A673 (cell line): Measurements from ENCODE around the gene KRTAP7-1. TPM values are rescaled to one million over a fixed set of nuclear protein-coding genes. Genes with fewer than 3 reads are reported as not detected.

ENCODE experiments used
- Bru-seq: library from RNA; stranded (reverse); fragments of 400-500 nt; gene quantifications from one replicate; lab custom pipeline; 2021; lab: Mats Ljungman, UMichigan
- BruChase-seq, 2 experiments: library from RNA; stranded (reverse); fragments of 400-500 nt; gene quantifications; one replicate each; lab custom pipeline; 2021; lab: Mats Ljungman, UMichigan
- BruUV-seq: library from RNA; stranded (reverse); fragments of 400-500 nt; replicated peaks from 2 replicates; lab custom pipeline; 2021; lab: Mats Ljungman, UMichigan
- CTCF ChIA-PET: fragments of 300-600 bp; sonication (Branson Sonifier 250); formaldehyde crosslinking; loops from one replicate; lab custom pipeline; 2022; ENCODE audit warnings: antibody characterized with exemption; lab: Charles Lee
- POLR2A ChIA-PET: fragments of 300-600 bp; sonication (Branson Sonifier 250); formaldehyde crosslinking; loops from one replicate; lab custom pipeline; 2022; ENCODE audit warnings: antibody characterized with exemption; ENCODE audit not compliant: low non-redundant PET; lab: Charles Lee
- DNase-seq: peaks from one replicate; pipeline ENCODE4 v3.0.0-alpha.2; 2015; ENCODE audit warnings: low spot score
- H3K27ac ChIP-seq: fragments of 200-600 bp; sonication (generic); 2 replicates; pipeline ENCODE4 v1.5.1; 2016; ENCODE audit warnings: mixed run types, low read depth, mild to moderate bottlenecking, mixed read lengths, antibody characterized with exemption, low read length; ENCODE audit not compliant: poor library complexity, severe bottlenecking
- H3K27me3 ChIP-seq: fragments of 200-600 bp; sonication (generic); replicated peaks from 2 replicates; pipeline ENCODE4 v1.6.1; 2017; ENCODE audit warnings: mixed run types, low read depth, mild to moderate bottlenecking, mixed read lengths, antibody characterized with exemption, low read length; ENCODE audit not compliant: insufficient read depth, poor library complexity
- H3K36me3 ChIP-seq: fragments of 200-600 bp; sonication (generic); 2 replicates; pipeline ENCODE4 v1.6.1; 2016; ENCODE audit warnings: mixed run types, mild to moderate bottlenecking, mixed read lengths, antibody characterized with exemption, low read length; ENCODE audit not compliant: insufficient read depth, poor library complexity, severe bottlenecking
- H3K4me1 ChIP-seq: fragments of 200-600 bp; sonication (generic); 2 replicates; pipeline ENCODE4 v1.6.1; 2017; ENCODE audit warnings: mixed run types, mild to moderate bottlenecking, mixed read lengths, antibody characterized with exemption, low read length; ENCODE audit not compliant: insufficient read depth, poor library complexity, severe bottlenecking
- H3K4me3 ChIP-seq: fragments of 200-600 bp; sonication (generic); 2 replicates; pipeline ENCODE4 v1.5.1; 2016; ENCODE audit warnings: low read depth, mixed run types, mild to moderate bottlenecking, mixed read lengths, low read length; ENCODE audit not compliant: poor library complexity, severe bottlenecking
- H3K9me3 ChIP-seq: fragments of 200-600 bp; sonication (generic); 2 replicates; pipeline ENCODE4 v1.6.1; 2016; ENCODE audit warnings: mixed run types, low read depth, mild to moderate bottlenecking, mixed read lengths, antibody characterized with exemption, low read length; ENCODE audit not compliant: poor library complexity, severe bottlenecking
- CTCF ChIP-seq: fragments of 300-800, 200-600 bp; sonication (generic); conservative IDR thresholded peaks from 2 replicates; pipeline ENCODE4 v1.5.1; 2017; ENCODE audit warnings: low read depth, mild to moderate bottlenecking, antibody characterized with exemption, low read length, moderate library complexity, mixed read lengths
- EZH2 ChIP-seq: fragments of 200-600 bp; sonication (generic); IDR thresholded peaks from 2 replicates; pipeline ENCODE4 v1.6.1; 2017; ENCODE audit warnings: borderline replicate concordance, low read depth, mild to moderate bottlenecking, mixed read lengths, antibody characterized with exemption, low read length; ENCODE audit not compliant: poor library complexity, severe bottlenecking
- intact Hi-C: fragments of 100-400 bp; cut with micrococcal nuclease; formaldehyde crosslinking; loops from one replicate; pipeline ENCODE4 v1.10.0; 2022; ENCODE audit not compliant: unreplicated experiment
- long read RNA-seq: library from polyadenylated mRNA; stranded (forward); transcript quantifications from one replicate; pipeline ENCODE4 v2.0.0, GENCODE V29; 2022
- total RNA-seq: library from RNA; stranded (reverse); gene quantifications from 2 replicates; pipeline ENCODE4 v1.2.3, GENCODE V29; 2021

The KRTAP7-1 gene
- total RNA-seq (not detected in 2 replicates), Bru-seq, nascent RNA (not detected), BruChase-seq, experiment 1, labeled RNA remaining after a 2-hour chase (percentile 28 among the genes with signal in this experiment), BruChase-seq, experiment 2, labeled RNA remaining after a 6-hour chase (not detected)
- long read RNA-seq = 0 reads

- CTCF ChIA-PET = no interaction called here
- no TSS peak for BruUV-seq
- intact Hi-C loops = loop anchor here (2.0 kb wide), 1 partner anchor 257 kb away; no protein-coding TSS in a partner anchor
- POLR2A ChIA-PET = no interaction called here
- Histone ChIP-seq H3K27me3 (peaks cover 5% of the 10 kb centered on the region), H3K27ac (no peak within 1 kb of the TSS), H3K4me3 (no peak within 1 kb of the TSS), H3K36me3 (no peaks in the 10 kb centered on the region), H3K4me1 (no peaks in the 10 kb centered on the region), H3K9me3 (peaks cover 10% of the 10 kb centered on the region)
- no peak for TF ChIP-seq CTCF
- no peak for TF ChIP-seq EZH2
- DNase-seq = no peak
Measured at GRCh38 chr21:30829659-30830058, at the start of gene KRTAP7-1. KRTAP7-1 (minus strand) TSS chr21:30829759; CDS start chr21:30829698, 61 bp downstream.

GRCh38 chr21:30874526-30874925 is 45.0 kb upstream of the KRTAP7-1 start:
- Histone ChIP-seq H3K27ac (no peak overlapping the region), H3K27me3 (no peaks in the 10 kb centered on the region), H3K36me3 (no peaks in the 10 kb centered on the region), H3K4me3 (no peak overlapping the region), H3K9me3 (no peaks in the 10 kb centered on the region), H3K4me1 (no peaks in the 10 kb centered on the region)
- ChIA-PET CTCF (no interaction called here), POLR2A (no interaction called here)
- DNase-seq = no peak
- no TSS peak for BruUV-seq
- intact Hi-C loops = no loop called here
- TF ChIP-seq EZH2 = no peak
- no peak for TF ChIP-seq CTCF

GRCh38 chr21:30847627-30848500 is 18.3 kb upstream of the KRTAP7-1 start:
- POLR2A ChIA-PET = no interaction called here
- TF ChIP-seq CTCF (no peak), EZH2 (no peak)
- CTCF ChIA-PET = no interaction called here
- intact Hi-C loops = no loop called here
- H3K27me3 ChIP-seq = peaks cover 12% of the 10 kb centered on the region
- H3K9me3 ChIP-seq = peaks cover 9% of the 10 kb centered on the region
- H3K4me3 ChIP-seq = no peak overlapping the region
- no peaks in the 10 kb centered on the region for H3K4me1 ChIP-seq
- BruUV-seq = no TSS peak
- H3K36me3 ChIP-seq = no peaks in the 10 kb centered on the region
- DNase-seq = no peak
- H3K27ac ChIP-seq = no peak overlapping the region
